GM21717 (cell line): ENCODE data around the gene GRK4.

Experiments used
- ATAC-seq: cut with Tn5 transposase; IDR thresholded peaks from one replicate; pipeline ENCODE4 v1.9.1; 2021; ENCODE audit warnings: mild to moderate bottlenecking, moderate library complexity; ENCODE audit not compliant: unreplicated experiment

GRK4 gene

DNA sequence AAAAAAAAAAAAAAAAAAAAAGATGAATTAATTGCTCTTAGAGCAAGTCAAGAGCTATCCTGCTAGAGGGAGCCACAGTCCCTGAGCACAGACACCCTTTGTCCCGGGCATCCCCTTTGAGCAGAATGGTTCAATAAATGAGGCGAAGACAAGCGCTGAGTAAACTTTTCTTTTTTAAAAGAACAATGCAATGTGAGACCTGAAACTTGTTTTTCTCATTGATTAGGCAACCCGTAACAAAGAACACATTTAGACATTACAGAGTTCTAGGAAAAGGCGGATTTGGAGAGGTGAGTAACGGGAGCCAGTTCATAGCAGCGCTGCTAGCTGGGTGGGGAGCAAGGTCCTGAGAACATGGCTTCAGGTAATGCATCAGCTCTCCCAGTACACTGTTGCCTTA is 46.1 kb downstream of the GRK4 start:
- no peak for ATAC-seq

DNA sequence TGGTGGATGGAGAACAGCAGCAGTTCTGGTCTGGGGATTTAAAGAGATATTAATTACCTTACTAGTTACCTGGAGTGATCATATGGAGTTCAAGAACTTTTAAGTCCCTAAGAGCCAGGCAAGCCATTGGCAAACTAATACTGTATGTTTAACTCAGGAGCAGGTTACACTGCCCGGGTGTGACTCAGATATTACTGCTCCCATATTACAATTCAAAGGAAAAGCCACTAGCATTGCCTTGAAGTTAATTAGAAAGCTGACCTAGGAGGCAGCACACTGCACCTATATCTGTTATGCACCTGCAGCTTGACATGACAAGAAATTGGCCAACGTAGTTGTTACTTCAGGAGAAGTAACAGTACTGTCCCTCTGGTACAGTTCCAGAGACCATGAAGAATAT is 47.2 kb downstream of the GRK4 start:
- no peak for ATAC-seq

DNA sequence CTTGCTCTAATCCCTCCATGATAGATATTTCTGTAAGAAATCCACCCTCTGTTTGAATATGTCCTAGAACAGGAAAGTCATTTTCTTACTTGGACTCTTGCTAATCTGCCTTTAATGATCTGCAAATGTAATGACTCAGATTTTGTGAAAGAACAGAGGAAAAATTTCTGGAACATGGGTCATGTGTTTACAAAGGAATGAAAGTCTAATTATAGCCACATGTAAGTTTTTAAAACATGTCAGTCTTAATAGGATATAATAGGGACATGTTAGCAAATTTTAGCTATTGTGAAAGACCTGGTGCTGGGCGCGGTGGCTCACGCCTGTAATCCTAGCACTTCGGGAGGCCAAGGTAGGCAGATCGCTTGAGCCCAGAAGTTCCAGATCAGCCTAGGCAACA is 47.6 kb downstream of the GRK4 start:
- ATAC-seq: no peak

DNA sequence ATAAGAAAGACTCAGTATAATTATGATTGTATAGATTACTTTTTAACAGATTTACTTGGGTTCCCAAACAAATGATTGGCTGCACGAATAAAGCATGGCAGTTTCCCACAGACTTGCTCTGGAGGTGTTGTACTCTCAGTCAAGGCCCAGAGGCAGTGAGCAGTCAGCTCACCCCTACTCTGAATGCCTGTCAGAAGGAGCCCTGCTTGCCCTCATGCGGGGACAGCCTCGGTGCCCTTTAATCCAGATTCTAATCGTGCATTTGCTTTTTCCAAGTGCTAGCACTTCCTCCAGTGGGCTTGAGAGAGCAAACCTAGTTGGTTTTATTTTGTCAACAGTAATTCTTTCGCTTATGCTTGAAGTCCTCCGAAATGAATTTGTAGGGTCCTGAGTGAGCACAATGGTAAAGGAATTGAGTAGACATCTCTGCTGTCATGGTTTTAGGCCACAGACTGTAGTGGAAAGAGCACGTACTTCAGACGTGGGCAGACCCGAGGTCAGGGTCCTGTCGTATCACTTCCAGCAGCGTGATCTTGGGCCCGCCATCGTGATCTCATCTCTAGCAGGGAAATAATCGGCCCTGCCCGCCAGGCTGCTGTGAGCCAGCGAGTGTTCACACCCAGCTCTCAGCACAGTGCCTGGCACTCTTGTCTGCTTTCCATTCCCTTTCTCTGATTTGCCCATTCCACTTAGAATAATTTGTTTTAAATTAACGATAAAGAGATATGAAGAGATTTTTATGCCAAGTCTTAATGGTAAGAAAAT is 48.3 kb downstream of the GRK4 start:
- ATAC-seq: no peak

DNA sequence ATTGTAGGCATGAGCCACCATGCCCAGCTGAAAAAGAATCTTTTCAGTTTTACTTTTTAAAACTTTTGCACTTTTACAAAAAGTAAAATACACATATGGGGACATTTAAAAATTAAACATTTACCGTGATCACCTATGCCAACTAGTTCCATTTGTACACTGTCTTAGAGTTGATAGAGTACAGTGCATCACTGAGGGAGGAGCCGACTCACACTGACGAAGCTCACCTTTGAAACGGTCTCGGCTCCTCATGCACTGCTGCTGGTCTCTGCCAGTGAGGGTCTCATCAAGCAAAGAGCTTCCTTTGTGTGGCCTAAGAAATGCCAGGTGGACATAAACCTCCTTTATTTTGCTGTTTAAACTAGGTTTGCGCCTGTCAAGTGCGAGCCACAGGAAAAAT is 50.0 kb downstream of the GRK4 start:
- ATAC-seq: no peak

DNA sequence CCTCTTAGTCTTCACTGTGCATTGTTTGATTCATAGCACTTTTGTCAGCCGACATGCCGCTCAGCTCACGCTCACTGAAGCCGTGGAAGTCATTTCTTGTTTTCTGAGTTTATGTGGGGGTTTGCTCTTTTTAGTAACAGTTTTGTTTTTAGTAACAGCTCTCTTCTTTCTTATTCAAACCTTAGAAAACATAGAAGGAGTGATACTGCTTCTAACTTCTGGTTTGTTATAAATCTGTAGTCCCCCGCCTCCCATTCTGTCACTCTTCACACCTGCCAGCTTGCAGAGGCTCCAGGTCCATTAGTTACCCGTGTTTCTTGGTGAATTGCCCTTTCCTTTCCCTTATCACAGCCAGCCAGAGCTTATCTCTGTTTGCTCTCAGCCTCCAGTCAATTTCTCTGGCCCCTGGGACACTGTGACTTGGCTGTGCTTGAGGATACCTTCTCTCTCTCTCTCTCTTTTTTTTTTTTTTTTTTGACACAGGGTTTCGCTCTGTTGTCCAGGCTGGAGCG is 50.5 kb downstream of the GRK4 start:
- ATAC-seq: peak; percentile 61

DNA sequence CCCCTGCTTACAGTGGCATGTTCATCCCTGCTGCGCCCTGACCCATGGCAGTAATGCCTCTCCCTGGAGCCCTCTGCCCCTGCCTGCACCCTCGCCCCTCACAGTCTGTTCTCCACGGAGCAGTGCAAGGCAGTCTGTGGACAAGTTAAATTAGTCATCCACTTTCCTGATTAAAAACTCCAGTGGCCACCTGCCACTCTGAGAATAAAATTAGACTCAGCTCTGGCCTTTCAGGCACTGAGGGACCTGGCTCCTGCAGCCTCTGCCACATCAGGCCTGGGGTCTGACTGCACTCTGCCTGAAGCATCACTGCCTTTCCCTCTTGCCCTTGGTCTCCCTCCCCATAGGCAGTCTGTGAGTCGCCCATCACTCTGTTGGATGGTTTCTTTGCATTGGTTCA is 53.6 kb downstream of the GRK4 start:
- no peak for ATAC-seq

DNA sequence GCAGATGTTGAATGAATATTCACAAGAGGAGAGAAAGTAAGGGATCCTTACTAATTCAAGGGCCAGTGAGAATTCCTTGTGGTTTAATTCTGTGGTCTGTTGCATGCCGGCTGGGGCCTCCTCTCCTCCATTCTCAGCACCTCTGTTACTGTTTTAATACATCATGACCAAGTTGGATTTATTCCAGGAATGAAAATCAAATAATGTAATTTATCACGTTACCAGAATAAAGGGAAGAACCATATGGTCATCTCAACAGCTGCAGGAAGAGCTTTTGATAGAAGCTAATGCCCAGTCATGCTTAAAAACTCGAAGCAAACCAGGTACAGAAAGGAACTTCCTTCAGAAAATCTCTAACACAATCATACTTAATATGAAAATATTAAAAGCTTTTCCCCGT is 54.1 kb downstream of the GRK4 start:
- ATAC-seq: no peak

DNA sequence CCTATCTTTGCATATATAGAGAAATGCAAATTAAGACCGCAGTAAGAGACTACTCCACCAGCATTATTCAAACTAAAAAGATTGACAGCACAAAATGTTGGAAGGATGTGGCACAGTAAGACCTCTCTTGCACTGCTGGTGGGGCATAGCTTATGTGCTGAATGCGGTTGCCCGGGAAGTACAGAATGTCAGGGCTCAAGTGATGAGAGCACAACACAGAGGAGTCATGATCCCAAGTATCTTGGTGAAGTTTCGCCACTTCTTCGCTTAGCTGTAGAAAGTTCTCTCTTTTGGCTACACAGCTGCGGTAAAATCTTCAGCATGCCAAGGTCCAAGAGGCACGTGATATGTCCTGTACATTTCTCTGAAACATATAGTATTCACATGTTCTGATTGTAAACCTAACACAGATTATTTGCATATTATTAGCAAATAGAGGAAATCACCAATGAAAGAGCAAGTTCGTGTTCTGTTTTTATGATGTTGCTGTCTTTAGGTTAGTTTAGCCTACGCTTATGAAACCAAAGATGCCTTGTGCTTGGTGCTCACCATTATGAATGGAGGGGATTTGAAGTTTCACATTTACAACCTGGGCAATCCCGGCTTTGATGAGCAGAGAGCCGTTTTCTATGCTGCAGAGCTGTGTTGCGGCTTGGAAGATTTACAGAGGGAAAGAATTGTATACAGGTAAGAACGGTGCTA is 55.9 kb downstream of the GRK4 start:
- no peak for ATAC-seq

DNA sequence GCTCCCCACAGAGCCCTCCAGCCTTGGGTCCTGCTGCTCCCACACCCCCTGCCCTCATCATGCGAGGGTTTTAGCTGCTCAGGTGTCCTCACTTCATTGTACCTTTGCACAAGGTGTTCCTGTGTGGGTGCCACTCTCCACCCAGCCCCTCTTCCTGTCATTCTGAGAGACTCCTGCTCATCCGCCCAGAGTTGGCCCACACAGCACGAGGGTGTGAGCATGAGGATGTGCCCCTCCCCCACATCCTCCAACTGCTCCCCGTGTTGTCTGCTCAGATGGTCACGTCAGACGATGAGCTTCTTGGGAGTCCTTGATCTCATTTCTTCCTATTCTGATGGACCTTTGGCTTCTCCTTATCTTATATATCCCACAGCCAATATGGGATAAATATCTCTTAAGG is 57.8 kb downstream of the GRK4 start:
- ATAC-seq: no peak

DNA sequence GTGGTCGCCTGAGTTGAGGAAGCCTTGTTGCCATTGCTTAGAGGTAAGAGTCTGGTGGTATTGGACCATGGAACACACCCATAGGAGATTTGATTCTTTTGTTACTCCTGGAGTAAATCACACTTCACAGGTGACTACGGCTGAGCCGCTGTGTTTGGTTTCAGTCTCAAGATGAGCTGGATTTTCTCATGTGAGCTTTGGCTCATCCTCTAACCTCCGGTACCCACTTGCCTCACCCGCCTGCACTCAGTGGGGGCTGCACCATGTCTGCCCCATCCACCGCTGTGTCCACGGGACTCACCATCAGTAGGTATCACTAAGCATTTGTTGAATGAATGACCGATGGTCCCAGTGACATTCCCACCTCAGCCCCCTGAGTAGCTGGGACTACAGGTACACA is 58.3 kb downstream of the GRK4 start:
- no peak for ATAC-seq

DNA sequence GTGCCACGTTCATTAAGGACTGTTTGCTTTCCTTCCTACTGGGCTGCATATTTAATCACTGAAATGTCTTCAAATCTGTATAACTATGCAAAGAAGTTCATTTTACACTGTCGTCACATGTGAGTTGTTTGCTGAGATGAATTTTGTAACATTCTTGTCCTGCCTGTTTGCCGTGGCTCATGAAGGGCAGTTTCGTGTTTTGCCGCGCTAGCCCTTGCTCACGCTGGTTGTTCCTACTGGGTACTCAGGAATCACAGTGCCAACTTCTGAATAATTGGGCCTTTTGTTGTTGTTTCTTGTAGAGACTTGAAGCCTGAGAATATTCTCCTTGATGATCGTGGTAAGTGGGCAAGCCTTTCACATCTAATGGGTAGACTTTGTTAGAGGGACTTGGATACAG is 58.7 kb downstream of the GRK4 start:
- ATAC-seq: no peak

DNA sequence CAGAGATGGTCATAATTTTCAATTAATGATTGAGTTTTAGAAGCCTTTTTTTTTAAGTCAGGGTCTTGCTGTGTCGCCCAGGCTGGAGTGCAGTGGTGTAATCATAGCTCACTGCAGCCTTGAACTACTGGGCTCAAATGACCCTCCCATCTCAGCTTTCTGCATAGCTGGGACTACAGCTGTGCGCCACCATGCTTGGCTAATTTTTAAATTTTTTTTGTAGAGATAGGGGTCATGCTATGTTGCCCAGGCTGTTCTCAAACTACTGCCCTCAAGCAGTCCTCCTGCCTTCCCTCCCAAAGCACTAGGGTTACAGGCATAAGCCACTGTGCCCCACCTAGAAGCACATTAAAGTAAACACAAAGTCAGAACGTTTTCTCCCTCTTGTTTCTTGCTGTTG is 59.3 kb downstream of the GRK4 start:
- ATAC-seq: no peak

DNA sequence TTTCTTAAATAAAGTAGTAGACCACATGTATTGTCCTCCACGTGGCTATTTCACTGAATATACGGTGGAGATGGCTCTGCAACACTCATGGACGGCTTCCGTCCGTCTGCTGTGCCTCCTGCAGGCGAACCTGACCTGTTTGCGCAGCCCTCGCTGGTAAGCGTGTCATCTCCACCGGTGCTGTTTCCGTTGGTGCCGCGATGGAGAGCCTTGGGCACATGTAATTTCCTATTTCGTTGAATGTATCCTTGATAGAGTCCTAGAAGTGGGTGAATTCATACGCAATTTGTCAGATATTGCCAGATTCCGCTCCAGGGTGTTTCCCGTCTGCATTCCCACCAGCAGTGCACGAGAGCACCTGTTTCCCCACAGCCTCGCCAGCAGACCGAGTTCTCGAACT is 62.5 kb downstream of the GRK4 start:
- no peak for ATAC-seq

DNA sequence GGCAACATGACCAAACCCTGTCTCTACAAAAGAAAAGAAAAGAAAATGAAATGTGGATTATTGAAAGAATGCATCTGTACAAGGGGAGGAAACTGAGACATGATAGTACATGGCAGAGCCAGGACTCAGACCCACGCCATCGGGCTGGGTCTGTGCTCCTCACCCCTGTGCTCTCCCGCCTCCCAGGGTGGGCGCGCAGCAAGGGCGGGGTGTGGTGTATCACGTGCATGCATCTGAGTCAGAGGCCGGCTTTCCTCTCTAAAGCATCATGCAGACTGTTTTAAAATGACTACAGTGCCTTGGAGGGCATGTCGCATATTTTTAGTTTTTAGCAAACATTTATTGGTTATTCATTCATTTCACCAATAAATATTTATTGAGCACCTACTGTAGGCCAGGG is 63.2 kb downstream of the GRK4 start:
- no peak for ATAC-seq

DNA sequence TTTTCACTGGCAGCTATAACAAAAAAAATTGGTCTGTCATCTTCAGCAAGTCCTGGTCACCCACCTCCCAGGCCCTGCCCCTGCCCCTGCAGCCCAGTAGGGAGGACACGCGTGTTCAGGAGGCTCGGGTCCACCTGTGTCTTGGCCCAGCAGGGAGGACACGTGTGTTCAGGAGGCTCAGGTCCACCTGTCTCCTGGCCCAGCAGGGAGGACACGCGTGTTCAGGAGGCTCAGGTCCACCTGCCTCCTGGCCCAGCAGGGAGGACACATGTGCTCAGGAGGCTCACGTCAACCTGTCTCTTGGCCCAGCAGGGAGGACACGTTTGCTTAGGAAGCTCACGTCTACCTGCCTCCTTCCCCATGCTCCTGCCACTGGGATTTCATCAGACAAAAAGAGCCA is 66.1 kb downstream of the GRK4 start:
- ATAC-seq: no peak

DNA sequence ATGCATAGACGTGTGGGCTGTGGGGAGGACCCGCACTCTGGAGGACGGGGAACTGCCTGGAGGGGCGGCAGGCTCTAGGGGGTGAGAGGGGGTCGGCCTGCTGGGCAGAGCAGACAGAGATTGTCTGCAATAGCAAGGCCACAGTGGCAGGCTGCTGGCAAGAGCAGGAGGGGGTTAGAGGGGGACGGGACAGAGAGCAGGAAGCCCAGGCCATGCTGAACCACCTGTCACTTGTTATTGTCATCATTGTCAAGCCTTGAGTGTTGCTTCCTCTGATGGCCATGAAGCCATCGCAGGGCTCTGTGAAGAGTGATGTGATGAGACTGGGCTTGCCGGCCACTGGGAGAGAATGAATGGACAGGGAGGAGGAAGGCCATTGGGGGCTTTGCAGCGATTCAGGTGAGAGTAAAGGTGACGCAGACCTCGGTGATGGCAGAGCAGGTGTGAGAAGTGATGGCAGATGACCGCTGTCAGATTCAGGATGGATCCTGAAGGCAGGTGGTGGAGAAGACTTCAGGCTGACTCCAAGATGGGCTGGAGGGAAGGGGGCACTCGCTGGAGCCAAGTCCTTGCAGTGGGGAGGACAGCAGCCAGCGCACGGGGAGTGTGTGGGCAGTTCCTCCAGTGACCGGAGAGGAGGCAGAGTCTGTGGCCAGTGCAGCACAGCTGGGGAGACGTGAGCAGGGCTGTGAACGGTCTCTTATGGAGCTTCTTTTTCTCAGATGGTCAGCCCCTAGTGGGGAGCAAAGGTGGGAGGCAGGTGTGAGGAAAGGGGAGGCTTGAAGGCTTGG is 67.4 kb downstream of the GRK4 start:
- no peak for ATAC-seq

DNA sequence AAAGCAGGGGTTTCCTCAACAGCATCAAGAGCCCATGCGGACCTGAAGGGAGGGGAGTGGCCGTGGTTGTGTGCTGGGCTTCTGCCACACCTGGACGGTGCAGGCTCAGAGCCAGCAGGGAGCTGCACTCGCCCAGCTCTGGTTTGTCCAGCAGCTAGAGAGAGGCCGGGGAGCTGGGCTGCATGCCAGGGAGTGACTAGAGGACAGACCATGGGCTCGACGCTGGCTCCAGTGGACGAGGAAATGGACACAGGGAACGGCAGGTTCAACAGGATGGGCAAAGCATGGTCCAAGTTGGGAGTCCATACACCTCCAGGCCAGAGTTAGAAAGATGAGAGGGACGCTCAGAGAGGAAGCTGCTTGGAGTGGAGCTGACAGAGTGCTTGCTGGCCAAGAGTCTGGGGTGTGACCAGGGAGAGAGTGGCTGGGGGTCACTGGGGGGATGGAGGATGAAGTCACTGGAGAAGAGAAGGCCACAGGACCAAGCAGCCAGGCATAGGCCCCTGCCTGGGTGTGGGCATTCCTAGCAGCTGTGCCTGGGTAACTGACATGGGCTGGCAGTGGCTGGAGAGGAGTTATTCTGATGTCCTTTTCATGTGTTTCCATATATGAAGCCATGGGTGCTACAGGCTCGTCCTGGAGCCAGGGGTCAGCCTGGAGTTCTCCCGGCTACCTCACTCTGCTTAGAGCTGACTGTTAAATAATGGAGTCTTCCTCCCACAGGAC is 68.1 kb downstream of the GRK4 start:
- ATAC-seq: no peak

DNA sequence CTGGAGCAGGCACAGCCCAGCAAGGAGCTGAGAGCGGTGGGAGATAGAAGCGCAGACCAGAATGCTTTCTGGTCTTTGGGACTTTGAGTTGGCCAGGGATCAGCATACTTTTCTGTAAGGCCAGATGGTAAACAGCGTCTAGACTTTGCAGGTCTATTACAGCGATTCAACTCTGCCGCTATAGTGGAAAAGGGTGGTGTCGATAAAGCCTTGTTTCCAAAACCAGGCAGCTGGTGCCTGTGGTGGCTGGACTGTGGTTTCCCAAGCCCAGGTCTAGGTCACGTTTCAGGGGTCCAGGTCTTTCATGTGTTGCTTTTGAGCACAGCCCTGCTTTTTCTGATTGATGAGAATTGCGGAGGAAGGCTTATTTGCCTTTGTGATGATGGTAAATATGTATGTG is 70.9 kb downstream of the GRK4 start:
- ATAC-seq: no peak

DNA sequence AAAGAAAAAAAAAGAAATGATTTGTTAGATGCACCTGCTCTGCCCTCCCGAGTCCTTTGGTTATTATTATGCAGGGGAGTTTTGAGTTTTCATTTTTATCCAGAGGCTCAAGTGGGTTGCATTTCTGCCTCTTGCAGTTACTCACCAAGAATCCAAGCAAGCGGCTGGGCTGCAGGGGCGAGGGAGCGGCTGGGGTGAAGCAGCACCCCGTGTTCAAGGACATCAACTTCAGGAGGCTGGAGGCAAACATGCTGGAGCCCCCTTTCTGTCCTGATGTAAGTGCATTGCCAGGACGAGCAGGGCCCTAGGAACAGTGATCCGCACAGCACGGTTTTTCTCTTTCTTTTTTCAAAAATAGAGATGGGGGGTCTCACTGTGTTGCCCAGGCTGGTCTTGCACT is 71.9 kb downstream of the GRK4 start:
- ATAC-seq: no peak

DNA sequence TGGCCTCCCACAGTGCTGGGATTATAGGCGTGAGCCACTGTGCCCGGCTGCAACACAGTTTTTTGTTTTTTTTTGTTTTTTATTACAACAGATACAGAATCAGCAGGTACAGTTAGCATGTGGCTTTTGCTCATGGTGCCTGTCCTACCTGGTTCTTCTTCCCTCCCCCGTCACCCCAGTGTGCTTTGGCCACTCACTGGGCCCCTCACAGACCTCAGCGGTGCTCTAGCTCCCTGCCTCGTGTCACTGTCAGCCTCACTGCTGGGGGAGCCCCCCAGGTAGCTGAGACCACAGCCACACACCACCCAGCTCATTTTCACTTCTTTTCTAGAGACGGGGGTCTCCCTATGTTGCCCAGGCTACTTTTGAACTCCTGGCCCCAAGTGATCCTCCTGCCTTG is 72.3 kb downstream of the GRK4 start:
- ATAC-seq: no peak
